Keratinocyte (primary cell): ENCODE measurements around the gene ZBTB8B. TPM values are rescaled to one million over a fixed set of nuclear protein-coding genes. Genes with fewer than 3 reads are reported as not detected.

Experiments
- DNase-seq: peaks from one replicate; pipeline ENCODE4 v3.0.0-alpha.2; 2011; ENCODE audit warnings: low read depth, missing footprints, low spot score
- FAIRE-seq: peaks from 2 replicates; lab custom pipeline; 2011; peaks lifted over from hg19 to GRCh38; lab: Jason Lieb, UNC
- H2AFZ ChIP-seq: 2 replicates; pipeline ENCODE4 v1.6.0; 2012; ENCODE audit warnings: low read length, control low read depth, inconsistent platforms; ENCODE audit not compliant: control insufficient read depth
- H3K27ac ChIP-seq: 2 replicates; pipeline ENCODE4 v1.5.1; 2011; ENCODE audit warnings: low read length; ENCODE audit not compliant: control insufficient read depth, insufficient read depth
- H3K27me3 ChIP-seq: 3 replicates; pipeline ENCODE4 v1.6.0; 2011; ENCODE audit warnings: low read length; ENCODE audit not compliant: control insufficient read depth, insufficient read depth; ENCODE audit errors: extremely low read depth
- H3K36me3 ChIP-seq, 2 experiments: 2 replicates in 1 of 2; 3 replicates in 1 of 2; pipeline ENCODE4 v1.5.1; 2011; ENCODE audit warnings: low read length in 2 of 2, mild to moderate bottlenecking in 1 of 2; ENCODE audit not compliant: control insufficient read depth in 2 of 2, insufficient read depth in 2 of 2; ENCODE audit errors: extremely low read depth in 1 of 2
- H3K4me1 ChIP-seq: 3 replicates; pipeline ENCODE4 v1.5.1; 2011; ENCODE audit warnings: low read length; ENCODE audit not compliant: control insufficient read depth, insufficient read depth; ENCODE audit errors: extremely low read depth
- H3K4me2 ChIP-seq: 3 replicates; pipeline ENCODE4 v1.6.0; 2011; ENCODE audit warnings: low read depth, low read length; ENCODE audit not compliant: control insufficient read depth, insufficient read depth; ENCODE audit errors: extremely low read depth
- H3K4me3 ChIP-seq, 3 experiments: fragments of 200-600 bp in 1 of 3; sonication (generic) in 1 of 3; 2 replicates in 2 of 3; 3 replicates in 1 of 3; pipeline ENCODE4 v1.5.1; 2011 to 2016; ENCODE audit warnings: low read length in 3 of 3, mild to moderate bottlenecking in 3 of 3, control low read depth in 2 of 3, inconsistent platforms in 1 of 3, low read depth in 1 of 3, mixed read lengths in 1 of 3, mixed run types in 1 of 3, moderate library complexity in 1 of 3; ENCODE audit not compliant: control insufficient read depth in 2 of 3, insufficient read depth in 2 of 3; ENCODE audit errors: extremely low read depth in 1 of 3
- H3K79me2 ChIP-seq: 2 replicates; pipeline ENCODE4 v1.6.0; 2012; ENCODE audit warnings: low read length; ENCODE audit not compliant: control insufficient read depth, insufficient read depth
- H3K9ac ChIP-seq: 3 replicates; pipeline ENCODE4 v1.6.0; 2011; ENCODE audit warnings: low read length; ENCODE audit not compliant: control insufficient read depth, insufficient read depth; ENCODE audit errors: extremely low read depth
- H3K9me1 ChIP-seq: 3 replicates; pipeline ENCODE4 v1.6.0; 2011; ENCODE audit warnings: low read length; ENCODE audit not compliant: control insufficient read depth, insufficient read depth; ENCODE audit errors: extremely low read depth
- H3K9me3 ChIP-seq: 2 replicates; pipeline ENCODE4 v1.5.1; 2012; ENCODE audit warnings: low read depth, low read length; ENCODE audit not compliant: control insufficient read depth
- H4K20me1 ChIP-seq: 3 replicates; pipeline ENCODE4 v1.6.0; 2011; ENCODE audit warnings: low read length; ENCODE audit not compliant: control insufficient read depth, insufficient read depth; ENCODE audit errors: extremely low read depth
- EZH2 ChIP-seq: IDR thresholded peaks from one replicate; pipeline ENCODE4 v1.6.1; 2012; ENCODE audit warnings: inconsistent platforms, mild to moderate bottlenecking, low read length, moderate library complexity
- dilution Hi-C: fragments of 300-500 bp; cut with MboI; formaldehyde crosslinking; loops from one replicate; pipeline ENCODE4 v1.7.0; 2020; ENCODE audit warnings: low sequenced_read_pairs; ENCODE audit not compliant: extremely low pct_ligation_motif_present
- polyA plus RNA-seq, 5 experiments: library from polyadenylated mRNA; depleted of rRNA in 3 of 5; stranded (reverse) in 3 of 5; stranded (forward) in 1 of 5; unstranded in 1 of 5; fragments of >200 nt; gene quantifications; 1 replicate in 1 of 5; 2 replicates in 3 of 5; 3 replicates in 1 of 5; pipeline versions ENCODE4 v1.2.1 to v1.2.3, GENCODE V29; 2011 to 2012; ENCODE audit warnings: missing spikeins in 2 of 5, low read depth in 1 of 5, low replicate concordance in 1 of 5
- TF ChIP-seq, protein P1 (sequence below), 3 experiments: IDR thresholded peaks in 1 of 3; conservative IDR thresholded peaks in 1 of 3; optimal IDR thresholded peaks in 1 of 3; 2 replicates in 2 of 3; 3 replicates in 1 of 3; pipeline versions ENCODE3 to v1.5.1; 2011; ENCODE audit warnings: low read length in 3 of 3, mild to moderate bottlenecking in 3 of 3, moderate library complexity in 2 of 3, control low read depth in 1 of 3, inconsistent platforms in 1 of 3; ENCODE audit not compliant: insufficient read depth in 2 of 3; ENCODE audit errors: extremely low read depth in 1 of 3

Gene ZBTB8B
- polyA plus RNA-seq, 1 donor (not counting 4 experiments of a cell fraction or from before 2014, with no cell fraction given) = not detected

DNA sequence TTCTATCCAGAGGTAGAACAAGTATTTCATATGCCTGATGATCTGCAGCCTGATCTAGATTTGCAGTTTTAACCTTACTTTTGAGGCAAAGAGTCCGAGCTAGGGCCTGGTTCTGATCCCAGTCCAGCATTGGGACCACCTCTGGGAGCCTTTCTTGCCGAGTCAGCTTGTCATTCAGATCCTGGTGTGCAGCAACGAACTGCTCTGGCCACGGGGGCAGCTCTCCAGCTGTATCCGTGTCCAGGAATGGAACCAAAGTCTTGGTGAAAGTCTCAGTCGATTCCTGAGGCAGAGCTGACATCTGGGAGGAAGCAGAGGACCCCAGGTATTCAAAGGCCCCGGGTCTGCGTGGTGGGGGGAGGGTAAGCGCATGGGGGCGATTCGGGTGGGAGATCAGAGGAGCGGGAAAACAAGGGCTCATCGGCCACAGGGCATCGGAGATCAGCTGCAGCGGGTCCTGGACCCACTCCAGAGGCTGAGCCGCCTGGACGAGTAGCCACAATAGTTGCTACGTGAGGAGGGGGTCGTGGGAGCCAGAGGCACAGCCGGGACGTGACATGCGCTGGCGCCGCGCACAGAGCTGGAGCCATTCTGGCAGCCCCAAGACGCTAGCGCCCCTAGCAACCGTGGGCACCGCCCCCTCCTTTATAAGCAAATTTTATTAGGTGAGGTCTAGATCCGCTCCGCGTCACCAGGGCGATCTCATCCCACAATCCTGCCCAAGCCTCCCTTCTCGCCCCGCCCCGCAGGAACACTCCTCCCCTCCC is 38.2 kb upstream of the ZBTB8B start:
- Histone ChIP-seq H3K36me3 (no peaks in the 10 kb centered on the region), H3K9ac (peak overlapping the region; percentile 9), H3K4me1 (peaks cover 11% of the 10 kb centered on the region), H3K79me2 (no peaks in the 10 kb centered on the region), H3K27me3 (peaks cover 32% of the 10 kb centered on the region), H3K4me3 (peak overlapping the region; percentile 22 to 46 (median 26)), H3K9me3 (no peaks in the 10 kb centered on the region), H3K9me1 (no peaks in the 10 kb centered on the region), H3K4me2 (peak overlapping the region; percentile 85), H4K20me1 (no peaks in the 10 kb centered on the region), H2AFZ (peak overlapping the region; percentile 15), H3K27ac (no peak overlapping the region)
- no peak for DNase-seq
- FAIRE-seq = no peak
- dilution Hi-C loops = no loop called here
- TF ChIP-seq EZH2 = peak; percentile 5
- TF ChIP-seq, protein P1, sequence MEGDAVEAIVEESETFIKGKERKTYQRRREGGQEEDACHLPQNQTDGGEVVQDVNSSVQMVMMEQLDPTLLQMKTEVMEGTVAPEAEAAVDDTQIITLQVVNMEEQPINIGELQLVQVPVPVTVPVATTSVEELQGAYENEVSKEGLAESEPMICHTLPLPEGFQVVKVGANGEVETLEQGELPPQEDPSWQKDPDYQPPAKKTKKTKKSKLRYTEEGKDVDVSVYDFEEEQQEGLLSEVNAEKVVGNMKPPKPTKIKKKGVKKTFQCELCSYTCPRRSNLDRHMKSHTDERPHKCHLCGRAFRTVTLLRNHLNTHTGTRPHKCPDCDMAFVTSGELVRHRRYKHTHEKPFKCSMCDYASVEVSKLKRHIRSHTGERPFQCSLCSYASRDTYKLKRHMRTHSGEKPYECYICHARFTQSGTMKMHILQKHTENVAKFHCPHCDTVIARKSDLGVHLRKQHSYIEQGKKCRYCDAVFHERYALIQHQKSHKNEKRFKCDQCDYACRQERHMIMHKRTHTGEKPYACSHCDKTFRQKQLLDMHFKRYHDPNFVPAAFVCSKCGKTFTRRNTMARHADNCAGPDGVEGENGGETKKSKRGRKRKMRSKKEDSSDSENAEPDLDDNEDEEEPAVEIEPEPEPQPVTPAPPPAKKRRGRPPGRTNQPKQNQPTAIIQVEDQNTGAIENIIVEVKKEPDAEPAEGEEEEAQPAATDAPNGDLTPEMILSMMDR (optimal IDR thresholded peaks at IDR 0.05 in 1 of 3, IDR thresholded peaks at IDR 0.05 in 1 of 3, conservative IDR thresholded peaks at IDR 0.05 in 1 of 3; ENCODE audit: extremely low read depth in 1 of 3, insufficient read depth in 2 of 3, low read length in 3 of 3) = no peak

DNA sequence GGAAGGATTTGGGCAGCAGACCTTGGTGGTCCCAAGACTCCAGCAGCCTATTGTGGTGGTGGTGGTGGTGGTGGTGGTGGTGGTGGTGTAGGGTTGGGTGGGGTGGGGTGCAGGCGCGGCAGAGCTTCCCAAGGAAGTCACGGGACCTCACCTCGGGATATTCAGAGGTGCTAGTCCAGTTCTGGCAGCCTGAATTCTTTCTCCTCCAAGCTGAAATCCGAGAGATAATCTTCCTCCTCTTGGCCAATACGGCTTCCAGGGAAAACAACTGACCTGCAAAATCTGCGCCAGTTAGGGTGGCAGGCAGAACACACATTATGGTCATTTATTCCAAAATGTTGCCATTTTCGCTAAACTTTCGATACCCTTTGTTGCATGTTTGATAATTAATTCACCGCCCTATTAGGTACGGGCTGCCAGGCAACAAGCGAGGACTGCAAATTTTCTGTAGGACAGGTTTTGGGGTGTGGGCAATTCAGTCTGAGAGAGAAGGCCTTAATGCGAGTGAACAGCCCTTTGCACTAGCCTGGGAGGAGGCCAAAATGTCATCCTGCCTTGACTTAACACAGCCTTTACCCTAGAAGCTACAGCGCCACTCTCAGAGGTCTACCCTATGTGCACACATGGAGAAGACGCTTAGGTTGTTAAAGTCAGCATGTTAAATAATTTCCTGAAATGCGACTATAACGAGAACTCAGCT is 37.5 kb upstream of the ZBTB8B start:
- H3K27ac ChIP-seq = no peak overlapping the region
- H3K27me3 ChIP-seq = peaks cover 32% of the 10 kb centered on the region
- peaks cover 11% of the 10 kb centered on the region for H3K4me1 ChIP-seq
- dilution Hi-C loops = no loop called here
- H3K9me1 ChIP-seq = no peaks in the 10 kb centered on the region
- H3K4me2 ChIP-seq = peak overlapping the region; percentile 64
- H2AFZ ChIP-seq = peak overlapping the region; percentile 33
- no peak for TF ChIP-seq EZH2
- TF ChIP-seq, protein P1 (optimal IDR thresholded peaks at IDR 0.05 in 1 of 3, IDR thresholded peaks at IDR 0.05 in 1 of 3, conservative IDR thresholded peaks at IDR 0.05 in 1 of 3; ENCODE audit: extremely low read depth in 1 of 3, insufficient read depth in 2 of 3, low read length in 3 of 3) = no peak
- DNase-seq (no peak), FAIRE-seq (no peak)
- H3K36me3 ChIP-seq = no peaks in the 10 kb centered on the region
- no peaks in the 10 kb centered on the region for H3K79me2 ChIP-seq
- no peaks in the 10 kb centered on the region for H3K9me3 ChIP-seq
- H3K9ac ChIP-seq = no peak overlapping the region
- H4K20me1 ChIP-seq = no peaks in the 10 kb centered on the region
- peak overlapping the region in 1 of 3 experiments; percentile 26 for H3K4me3 ChIP-seq
